ENCODE results near the gene LRP1B. TPM values are rescaled to one million over a fixed set of nuclear protein-coding genes. Genes with fewer than 3 reads are reported as not detected.

LRP1B gene
- polyA plus RNA-seq, 1 donor from 2014 or later, result 12.7 TPM

GRCh38 chr2:141595316-141595920, 535.4 kb downstream of the LRP1B start:
- Histone ChIP-seq H3K4me2 (ENCODE audit: low read length) (no peak overlapping the region), H3K79me2 (replicated peaks; ENCODE audit: insufficient read depth, low read length) (no peaks in the 10 kb centered on the region), H3K9me3 (ENCODE audit: low read length) (no peaks in the 10 kb centered on the region), H4K20me1 (ENCODE audit: insufficient read depth) (no peaks in the 10 kb centered on the region), H3K9me2 (ENCODE audit: insufficient read depth, low read length) (no peaks in the 10 kb centered on the region), H3K27me3 (ENCODE audit: insufficient read depth, low read depth, low read length) (no peaks in the 10 kb centered on the region), H2AFZ (ENCODE audit: low read depth, low read length) (no peak overlapping the region), H3K27ac (ENCODE audit: low read length) (no peak overlapping the region), H3K36me3 (ENCODE audit: insufficient read depth, low read length) (no peaks in the 10 kb centered on the region), H3K9ac (ENCODE audit: low read length) (no peak overlapping the region), H3F3A (ENCODE audit: insufficient read depth, low read length, poor library complexity, severe bottlenecking) (no peaks in the 10 kb centered on the region), H3K4me3 (ENCODE audit: low read length) (no peak overlapping the region)
- TF ChIP-seq POLR2AphosphoS5 (IDR thresholded peaks at IDR 0.05) (no peak), RAD21 (conservative IDR thresholded peaks at IDR 0.05) (no peak), MXI1 (conservative IDR thresholded peaks at IDR 0.05; ENCODE audit: poor library complexity, severe bottlenecking) (no peak), EP300 (conservative IDR thresholded peaks at IDR 0.05; ENCODE audit: poor library complexity, severe bottlenecking) (no peak), REST (IDR thresholded peaks at IDR 0.05; ENCODE audit: borderline replicate concordance) (no peak), TAF1 (IDR thresholded peaks at IDR 0.05; ENCODE audit: low read depth) (no peak), EZH2 (IDR thresholded peaks at IDR 0.05; ENCODE audit: borderline replicate concordance, insufficient read depth, low read length, poor library complexity, severe bottlenecking) (no peak), CTCF (IDR thresholded peaks at IDR 0.05; ENCODE audit: poor library complexity, severe bottlenecking) (no peak), SMC3 (conservative IDR thresholded peaks at IDR 0.05; ENCODE audit: poor library complexity) (no peak)

- Histone ChIP-seq H3K9ac (ENCODE audit: low read length) (no peak overlapping the region), H3K79me2 (replicated peaks; ENCODE audit: insufficient read depth, low read length) (no peaks in the 10 kb centered on the region), H3K9me2 (ENCODE audit: insufficient read depth, low read length) (no peaks in the 10 kb centered on the region), H3F3A (ENCODE audit: insufficient read depth, low read length, poor library complexity, severe bottlenecking) (no peaks in the 10 kb centered on the region), H3K27ac (ENCODE audit: low read length) (no peak overlapping the region), H3K27me3 (ENCODE audit: insufficient read depth, low read depth, low read length) (no peaks in the 10 kb centered on the region), H4K20me1 (ENCODE audit: insufficient read depth) (no peaks in the 10 kb centered on the region), H3K4me2 (ENCODE audit: low read length) (no peak overlapping the region), H2AFZ (ENCODE audit: low read depth, low read length) (no peak overlapping the region), H3K9me3 (ENCODE audit: low read length) (no peaks in the 10 kb centered on the region), H3K36me3 (ENCODE audit: insufficient read depth, low read length) (no peaks in the 10 kb centered on the region), H3K4me3 (ENCODE audit: low read length) (no peak overlapping the region)
- TF ChIP-seq SMC3 (conservative IDR thresholded peaks at IDR 0.05; ENCODE audit: poor library complexity) (no peak), POLR2AphosphoS5 (IDR thresholded peaks at IDR 0.05) (no peak), TAF1 (IDR thresholded peaks at IDR 0.05; ENCODE audit: low read depth) (no peak), REST (IDR thresholded peaks at IDR 0.05; ENCODE audit: borderline replicate concordance) (no peak), CTCF (IDR thresholded peaks at IDR 0.05; ENCODE audit: poor library complexity, severe bottlenecking) (no peak), EZH2 (IDR thresholded peaks at IDR 0.05; ENCODE audit: borderline replicate concordance, insufficient read depth, low read length, poor library complexity, severe bottlenecking) (no peak)
These were observed 539.0 kb downstream of the LRP1B start for GRCh38 chr2:141591787-141592186.

All from neural cell (in vitro differentiated cells).